K562 (cell line): ENCODE results near the gene ZNRF3. TPM values are rescaled to one million over a fixed set of nuclear protein-coding genes. Genes with fewer than 3 reads are reported as not detected.

ENCODE experiments used
- ADNP ChIP-seq: fragments of 200-800 bp; sonication (Bioruptor generic); IDR thresholded peaks from 2 replicates; pipeline ENCODE4 v1.6.1; 2016; ENCODE audit warnings: missing genetic modification characterization, missing compliant biosample characterization
- ARID2 ChIP-seq: fragments of 450-650 bp; IDR thresholded peaks from 2 replicates; pipeline ENCODE4 v1.6.1; 2017; ENCODE audit warnings: antibody characterized with exemption, mild to moderate bottlenecking
- ATF1 ChIP-seq, 2 experiments: fragments of 450-650 bp in 1 of 2; IDR thresholded peaks; 2 replicates each; pipeline ENCODE4 v1.6.1; 2016; ENCODE audit warnings: missing compliant biosample characterization in 1 of 2, missing genetic modification characterization in 1 of 2
- DDX20 ChIP-seq: fragments of 450-650 bp; IDR thresholded peaks from 2 replicates; pipeline ENCODE4 v1.6.1; 2016; ENCODE audit warnings: missing genetic modification characterization, low read depth, mild to moderate bottlenecking, missing compliant biosample characterization, moderate library complexity
- EP300 ChIP-seq: IDR thresholded peaks from 2 replicates; pipeline ENCODE4 v1.6.1; 2012; ENCODE audit warnings: low read length, improper control_type of control experiment
- EP400 ChIP-seq: fragments of 450-650 bp; IDR thresholded peaks from 2 replicates; pipeline ENCODE4 v1.6.1; 2017; ENCODE audit warnings: antibody characterized with exemption, mild to moderate bottlenecking, moderate library complexity
- ETV1 ChIP-seq: fragments of 450-650 bp; conservative IDR thresholded peaks from 2 replicates; pipeline ENCODE4 v1.6.1; 2016; ENCODE audit warnings: missing genetic modification characterization, control low read depth, low read depth, missing compliant biosample characterization
- HDAC8 ChIP-seq: fragments of 450-650 bp; IDR thresholded peaks from 2 replicates; pipeline ENCODE4 v1.6.1; 2016; ENCODE audit warnings: mild to moderate bottlenecking, missing genetic modification characterization, moderate library complexity, missing compliant biosample characterization
- KLF6 ChIP-seq: fragments of 250-450 bp; sonication (Bioruptor Pico); IDR thresholded peaks from 2 replicates; pipeline ENCODE4 v1.4.0; 2020; ENCODE audit warnings: mild to moderate bottlenecking, moderate library complexity, borderline replicate concordance
- MEIS2 ChIP-seq: fragments of 450-650 bp; IDR thresholded peaks from 2 replicates; pipeline ENCODE4 v1.6.1; 2014; ENCODE audit warnings: mild to moderate bottlenecking; ENCODE audit not compliant: partially characterized antibody
- NFE2 ChIP-seq: IDR thresholded peaks from 2 replicates; pipeline ENCODE4 v1.6.1; 2014; ENCODE audit warnings: antibody characterized with exemption, low read depth
- PML ChIP-seq: IDR thresholded peaks from 2 replicates; pipeline ENCODE4 v1.6.1; 2012; ENCODE audit warnings: low read length, inconsistent platforms
- POLR2AphosphoS5 ChIP-seq: IDR thresholded peaks from 2 replicates; pipeline ENCODE4 v1.6.1; 2011; ENCODE audit warnings: mild to moderate bottlenecking, low read depth, low read length, moderate library complexity; ENCODE audit not compliant: control insufficient read depth, insufficient read depth
- RAD51 ChIP-seq: fragments of 450-650 bp; IDR thresholded peaks from 2 replicates; pipeline ENCODE4 v1.7.1; 2016; ENCODE audit warnings: low read depth, mild to moderate bottlenecking, borderline replicate concordance
- SMARCA4 ChIP-seq: fragments of 450-650 bp; IDR thresholded peaks from 2 replicates; pipeline ENCODE4 v1.6.1; 2016
- ZFP30 ChIP-seq: fragments of 250-450 bp; sonication (Bioruptor Pico); IDR thresholded peaks from 2 replicates; pipeline ENCODE4 v1.8.0; 2022; ENCODE audit warnings: moderate library complexity, mild to moderate bottlenecking, inconsistent platforms, borderline replicate concordance
- ZNF436 ChIP-seq: fragments of 250-450, 450-650 bp; sonication (Bioruptor Pico); formaldehyde crosslinking; IDR thresholded peaks from 2 replicates; pipeline ENCODE4 v1.7.0; 2020; ENCODE audit warnings: mild to moderate bottlenecking
- ZNF696 ChIP-seq: fragments of 250-450 bp; sonication (Bioruptor Pico); conservative IDR thresholded peaks from 2 replicates; pipeline ENCODE4 v1.4.0; 2020; ENCODE audit warnings: mild to moderate bottlenecking, moderate library complexity
- polyA plus RNA-seq, 8 experiments: library from polyadenylated mRNA; depleted of rRNA in 4 of 8; stranded (reverse) in 5 of 8; unstranded in 3 of 8; fragments of >200 nt; fragmentation: Nextera tagmentation in 2 of 8; fragmentation: Illumina TruSeq in 1 of 8; extraction: Ambion mirVana in 2 of 8; extraction: Trizol in 1 of 8; gene quantifications; 2 replicates each; pipeline versions ENCODE4 v1.2.1 to v1.2.3, GENCODE V29; 2011 to 2014; ENCODE audit warnings: inconsistent platforms in 1 of 8, missing spikeins in 1 of 8
- total RNA-seq, 7 experiments: library from RNA; depleted of rRNA in 6 of 7; stranded (reverse); fragments of >200 nt in 6 of 7; fragmentation: Illumina TruSeq in 2 of 7; extraction: Trizol in 2 of 7; gene quantifications; 2 replicates each; pipeline versions ENCODE4 v1.2.1 to v1.2.3, GENCODE V29; 2011 to 2021; ENCODE audit warnings: low replicate concordance in 1 of 7
- TF ChIP-seq, protein P1 (sequence below): fragments of 450-650 bp; IDR thresholded peaks from 2 replicates; pipeline ENCODE4 v1.6.1; 2016
- TF ChIP-seq, protein P2 (sequence below): fragments of 250-450 bp; sonication (Bioruptor Pico); IDR thresholded peaks from 2 replicates; pipeline ENCODE4 v1.8.0; 2021; ENCODE audit warnings: borderline replicate concordance, mild to moderate bottlenecking, moderate library complexity; ENCODE audit not compliant: poor library complexity, severe bottlenecking
- TF ChIP-seq, protein P3 (sequence below): fragments of 450-650 bp; IDR thresholded peaks from 2 replicates; pipeline ENCODE4 v1.7.1; 2018; ENCODE audit warnings: mild to moderate bottlenecking, low read depth; ENCODE audit not compliant: partially characterized antibody
- TF ChIP-seq, protein P4 (sequence below): fragments of 450-650 bp; IDR thresholded peaks from 2 replicates; pipeline ENCODE4 v1.6.1; 2016; ENCODE audit warnings: missing biosample characterization, missing genetic modification characterization

Gene ZNRF3
- total and polyA plus RNA-seq, 9 of the 15 experiments (the other 6 are each of a cell fraction or from before 2014, with no cell fraction given): 0.41 to 5.9 (median 1.7) TPM

DNA sequence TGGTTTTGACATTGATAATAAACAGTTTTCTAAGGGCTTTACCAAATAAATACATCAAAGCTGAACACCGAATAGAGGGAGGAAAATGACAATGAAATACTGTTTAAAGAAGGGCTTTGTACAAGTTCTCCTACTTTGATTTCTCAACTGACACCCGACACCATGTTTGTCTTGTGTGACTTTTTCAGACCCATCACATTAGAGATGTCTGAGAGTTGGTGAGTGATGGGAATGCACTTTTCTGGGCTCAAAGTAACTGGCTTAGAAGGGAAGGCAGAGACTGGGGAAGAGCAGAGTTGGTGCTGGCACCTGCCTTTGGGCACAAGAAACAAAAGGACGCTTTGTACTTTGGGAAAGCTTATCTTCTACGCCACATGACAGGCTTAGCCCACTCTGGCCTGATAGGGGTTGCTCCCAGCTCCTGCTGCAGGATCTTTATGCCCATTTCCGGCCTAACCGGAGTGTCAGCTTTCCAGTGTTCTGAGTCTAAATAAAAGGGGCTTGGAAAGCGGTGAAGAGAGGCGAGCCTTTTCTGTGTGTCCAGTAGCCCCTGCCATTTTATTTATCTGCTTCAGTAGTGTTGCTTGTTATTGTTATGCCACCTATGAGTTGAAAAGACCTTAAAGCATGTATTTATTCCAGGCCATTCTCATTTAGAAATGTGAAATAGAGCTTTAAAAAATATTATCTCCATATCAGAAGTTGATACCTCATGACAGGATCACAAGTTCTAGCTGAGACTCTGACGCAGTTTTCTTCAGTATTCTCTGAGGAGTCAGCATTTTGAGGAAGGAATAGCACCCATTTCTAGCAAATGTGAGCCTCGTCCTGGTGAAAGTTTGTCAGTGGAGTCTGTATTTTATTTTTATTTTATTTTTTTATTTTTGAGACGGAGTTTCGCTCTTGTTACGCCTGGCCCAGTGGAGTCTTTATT lies 213.6 kb downstream of the ZNRF3 start (continued):
- TF ChIP-seq SMARCA4 (peak; percentile 64; the same call in 1 of the 2 replicates), ADNP (tag) (no peak), EP400 (peak; percentile 38; the same call in 1 of the 2 replicates), KLF6 (CRISPR knock-in tag) (peak; percentile 61; the same call in 1 of the 2 replicates), ZFP30 (CRISPR knock-in tag) (no peak), MEIS2 (peak; percentile 81), ARID2 (no peak), HDAC8 (tag) (0 out of 2 replicates have a peak, but pooled peaks have one; percentile 38), ZNF436 (CRISPR knock-in tag) (no peak), ZNF696 (no peak), ATF1 (CRISPR knock-in tag; IDR thresholded peaks at IDR 0.05) (no peak), ATF1 (tag; IDR thresholded peaks at IDR 0.05) (peak; percentile 36; the same call in 1 of the 2 replicates), PML (0 out of 2 replicates have a peak, but pooled peaks have one; percentile 19), DDX20 (tag) (0 out of 2 replicates have a peak, but pooled peaks have one; percentile 2), ETV1 (tag) (peak; percentile 71), NFE2 (no peak), EP300 (peak; percentile 67), RAD51 (no peak), POLR2AphosphoS5 (peak; percentile 19; the same call in 1 of the 2 replicates)
- TF ChIP-seq, protein P1, sequence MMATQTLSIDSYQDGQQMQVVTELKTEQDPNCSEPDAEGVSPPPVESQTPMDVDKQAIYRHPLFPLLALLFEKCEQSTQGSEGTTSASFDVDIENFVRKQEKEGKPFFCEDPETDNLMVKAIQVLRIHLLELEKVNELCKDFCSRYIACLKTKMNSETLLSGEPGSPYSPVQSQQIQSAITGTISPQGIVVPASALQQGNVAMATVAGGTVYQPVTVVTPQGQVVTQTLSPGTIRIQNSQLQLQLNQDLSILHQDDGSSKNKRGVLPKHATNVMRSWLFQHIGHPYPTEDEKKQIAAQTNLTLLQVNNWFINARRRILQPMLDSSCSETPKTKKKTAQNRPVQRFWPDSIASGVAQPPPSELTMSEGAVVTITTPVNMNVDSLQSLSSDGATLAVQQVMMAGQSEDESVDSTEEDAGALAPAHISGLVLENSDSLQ: peak; percentile 52
- TF ChIP-seq, protein P2, sequence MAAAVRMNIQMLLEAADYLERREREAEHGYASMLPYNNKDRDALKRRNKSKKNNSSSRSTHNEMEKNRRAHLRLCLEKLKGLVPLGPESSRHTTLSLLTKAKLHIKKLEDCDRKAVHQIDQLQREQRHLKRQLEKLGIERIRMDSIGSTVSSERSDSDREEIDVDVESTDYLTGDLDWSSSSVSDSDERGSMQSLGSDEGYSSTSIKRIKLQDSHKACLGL (CRISPR knock-in tag): no peak
- TF ChIP-seq, protein P3, sequence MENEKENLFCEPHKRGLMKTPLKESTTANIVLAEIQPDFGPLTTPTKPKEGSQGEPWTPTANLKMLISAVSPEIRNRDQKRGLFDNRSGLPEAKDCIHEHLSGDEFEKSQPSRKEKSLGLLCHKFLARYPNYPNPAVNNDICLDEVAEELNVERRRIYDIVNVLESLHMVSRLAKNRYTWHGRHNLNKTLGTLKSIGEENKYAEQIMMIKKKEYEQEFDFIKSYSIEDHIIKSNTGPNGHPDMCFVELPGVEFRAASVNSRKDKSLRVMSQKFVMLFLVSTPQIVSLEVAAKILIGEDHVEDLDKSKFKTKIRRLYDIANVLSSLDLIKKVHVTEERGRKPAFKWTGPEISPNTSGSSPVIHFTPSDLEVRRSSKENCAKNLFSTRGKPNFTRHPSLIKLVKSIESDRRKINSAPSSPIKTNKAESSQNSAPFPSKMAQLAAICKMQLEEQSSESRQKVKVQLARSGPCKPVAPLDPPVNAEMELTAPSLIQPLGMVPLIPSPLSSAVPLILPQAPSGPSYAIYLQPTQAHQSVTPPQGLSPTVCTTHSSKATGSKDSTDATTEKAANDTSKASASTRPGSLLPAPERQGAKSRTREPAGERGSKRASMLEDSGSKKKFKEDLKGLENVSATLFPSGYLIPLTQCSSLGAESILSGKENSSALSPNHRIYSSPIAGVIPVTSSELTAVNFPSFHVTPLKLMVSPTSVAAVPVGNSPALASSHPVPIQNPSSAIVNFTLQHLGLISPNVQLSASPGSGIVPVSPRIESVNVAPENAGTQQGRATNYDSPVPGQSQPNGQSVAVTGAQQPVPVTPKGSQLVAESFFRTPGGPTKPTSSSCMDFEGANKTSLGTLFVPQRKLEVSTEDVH: no peak
- TF ChIP-seq, protein P4, sequence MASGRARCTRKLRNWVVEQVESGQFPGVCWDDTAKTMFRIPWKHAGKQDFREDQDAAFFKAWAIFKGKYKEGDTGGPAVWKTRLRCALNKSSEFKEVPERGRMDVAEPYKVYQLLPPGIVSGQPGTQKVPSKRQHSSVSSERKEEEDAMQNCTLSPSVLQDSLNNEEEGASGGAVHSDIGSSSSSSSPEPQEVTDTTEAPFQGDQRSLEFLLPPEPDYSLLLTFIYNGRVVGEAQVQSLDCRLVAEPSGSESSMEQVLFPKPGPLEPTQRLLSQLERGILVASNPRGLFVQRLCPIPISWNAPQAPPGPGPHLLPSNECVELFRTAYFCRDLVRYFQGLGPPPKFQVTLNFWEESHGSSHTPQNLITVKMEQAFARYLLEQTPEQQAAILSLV (tag): no peak
